ENCODE data around the gene SENP8. TPM values are rescaled to one million over a fixed set of nuclear protein-coding genes. Genes with fewer than 3 reads are reported as not detected.

Gene SENP8
- total and polyA plus RNA-seq, 2 of the 8 experiments (the other 6 are each of a cell fraction or from before 2014, with no cell fraction given): 4.1 to 6.0 TPM

- TF ChIP-seq, protein P1, sequence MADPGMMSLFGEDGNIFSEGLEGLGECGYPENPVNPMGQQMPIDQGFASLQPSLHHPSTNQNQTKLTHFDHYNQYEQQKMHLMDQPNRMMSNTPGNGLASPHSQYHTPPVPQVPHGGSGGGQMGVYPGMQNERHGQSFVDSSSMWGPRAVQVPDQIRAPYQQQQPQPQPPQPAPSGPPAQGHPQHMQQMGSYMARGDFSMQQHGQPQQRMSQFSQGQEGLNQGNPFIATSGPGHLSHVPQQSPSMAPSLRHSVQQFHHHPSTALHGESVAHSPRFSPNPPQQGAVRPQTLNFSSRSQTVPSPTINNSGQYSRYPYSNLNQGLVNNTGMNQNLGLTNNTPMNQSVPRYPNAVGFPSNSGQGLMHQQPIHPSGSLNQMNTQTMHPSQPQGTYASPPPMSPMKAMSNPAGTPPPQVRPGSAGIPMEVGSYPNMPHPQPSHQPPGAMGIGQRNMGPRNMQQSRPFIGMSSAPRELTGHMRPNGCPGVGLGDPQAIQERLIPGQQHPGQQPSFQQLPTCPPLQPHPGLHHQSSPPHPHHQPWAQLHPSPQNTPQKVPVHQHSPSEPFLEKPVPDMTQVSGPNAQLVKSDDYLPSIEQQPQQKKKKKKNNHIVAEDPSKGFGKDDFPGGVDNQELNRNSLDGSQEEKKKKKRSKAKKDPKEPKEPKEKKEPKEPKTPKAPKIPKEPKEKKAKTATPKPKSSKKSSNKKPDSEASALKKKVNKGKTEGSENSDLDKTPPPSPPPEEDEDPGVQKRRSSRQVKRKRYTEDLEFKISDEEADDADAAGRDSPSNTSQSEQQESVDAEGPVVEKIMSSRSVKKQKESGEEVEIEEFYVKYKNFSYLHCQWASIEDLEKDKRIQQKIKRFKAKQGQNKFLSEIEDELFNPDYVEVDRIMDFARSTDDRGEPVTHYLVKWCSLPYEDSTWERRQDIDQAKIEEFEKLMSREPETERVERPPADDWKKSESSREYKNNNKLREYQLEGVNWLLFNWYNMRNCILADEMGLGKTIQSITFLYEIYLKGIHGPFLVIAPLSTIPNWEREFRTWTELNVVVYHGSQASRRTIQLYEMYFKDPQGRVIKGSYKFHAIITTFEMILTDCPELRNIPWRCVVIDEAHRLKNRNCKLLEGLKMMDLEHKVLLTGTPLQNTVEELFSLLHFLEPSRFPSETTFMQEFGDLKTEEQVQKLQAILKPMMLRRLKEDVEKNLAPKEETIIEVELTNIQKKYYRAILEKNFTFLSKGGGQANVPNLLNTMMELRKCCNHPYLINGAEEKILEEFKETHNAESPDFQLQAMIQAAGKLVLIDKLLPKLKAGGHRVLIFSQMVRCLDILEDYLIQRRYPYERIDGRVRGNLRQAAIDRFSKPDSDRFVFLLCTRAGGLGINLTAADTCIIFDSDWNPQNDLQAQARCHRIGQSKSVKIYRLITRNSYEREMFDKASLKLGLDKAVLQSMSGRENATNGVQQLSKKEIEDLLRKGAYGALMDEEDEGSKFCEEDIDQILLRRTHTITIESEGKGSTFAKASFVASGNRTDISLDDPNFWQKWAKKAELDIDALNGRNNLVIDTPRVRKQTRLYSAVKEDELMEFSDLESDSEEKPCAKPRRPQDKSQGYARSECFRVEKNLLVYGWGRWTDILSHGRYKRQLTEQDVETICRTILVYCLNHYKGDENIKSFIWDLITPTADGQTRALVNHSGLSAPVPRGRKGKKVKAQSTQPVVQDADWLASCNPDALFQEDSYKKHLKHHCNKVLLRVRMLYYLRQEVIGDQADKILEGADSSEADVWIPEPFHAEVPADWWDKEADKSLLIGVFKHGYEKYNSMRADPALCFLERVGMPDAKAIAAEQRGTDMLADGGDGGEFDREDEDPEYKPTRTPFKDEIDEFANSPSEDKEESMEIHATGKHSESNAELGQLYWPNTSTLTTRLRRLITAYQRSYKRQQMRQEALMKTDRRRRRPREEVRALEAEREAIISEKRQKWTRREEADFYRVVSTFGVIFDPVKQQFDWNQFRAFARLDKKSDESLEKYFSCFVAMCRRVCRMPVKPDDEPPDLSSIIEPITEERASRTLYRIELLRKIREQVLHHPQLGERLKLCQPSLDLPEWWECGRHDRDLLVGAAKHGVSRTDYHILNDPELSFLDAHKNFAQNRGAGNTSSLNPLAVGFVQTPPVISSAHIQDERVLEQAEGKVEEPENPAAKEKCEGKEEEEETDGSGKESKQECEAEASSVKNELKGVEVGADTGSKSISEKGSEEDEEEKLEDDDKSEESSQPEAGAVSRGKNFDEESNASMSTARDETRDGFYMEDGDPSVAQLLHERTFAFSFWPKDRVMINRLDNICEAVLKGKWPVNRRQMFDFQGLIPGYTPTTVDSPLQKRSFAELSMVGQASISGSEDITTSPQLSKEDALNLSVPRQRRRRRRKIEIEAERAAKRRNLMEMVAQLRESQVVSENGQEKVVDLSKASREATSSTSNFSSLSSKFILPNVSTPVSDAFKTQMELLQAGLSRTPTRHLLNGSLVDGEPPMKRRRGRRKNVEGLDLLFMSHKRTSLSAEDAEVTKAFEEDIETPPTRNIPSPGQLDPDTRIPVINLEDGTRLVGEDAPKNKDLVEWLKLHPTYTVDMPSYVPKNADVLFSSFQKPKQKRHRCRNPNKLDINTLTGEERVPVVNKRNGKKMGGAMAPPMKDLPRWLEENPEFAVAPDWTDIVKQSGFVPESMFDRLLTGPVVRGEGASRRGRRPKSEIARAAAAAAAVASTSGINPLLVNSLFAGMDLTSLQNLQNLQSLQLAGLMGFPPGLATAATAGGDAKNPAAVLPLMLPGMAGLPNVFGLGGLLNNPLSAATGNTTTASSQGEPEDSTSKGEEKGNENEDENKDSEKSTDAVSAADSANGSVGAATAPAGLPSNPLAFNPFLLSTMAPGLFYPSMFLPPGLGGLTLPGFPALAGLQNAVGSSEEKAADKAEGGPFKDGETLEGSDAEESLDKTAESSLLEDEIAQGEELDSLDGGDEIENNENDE (IDR thresholded peaks at IDR 0.05; ENCODE audit: insufficient replicate concordance, low read length): no peak
- TF ChIP-seq RAD21 (IDR thresholded peaks at IDR 0.05 in 1 of 2, conservative IDR thresholded peaks at IDR 0.05 in 1 of 2; ENCODE audit: low read depth in 2 of 2, low read length in 2 of 2): no peak
- TF ChIP-seq RXRA (IDR thresholded peaks at IDR 0.05; ENCODE audit: insufficient read depth, low read depth, low read length): no peak
- TF ChIP-seq SP2 (IDR thresholded peaks at IDR 0.05; ENCODE audit: low read length): no peak
- peak; percentile 99 for TF ChIP-seq EGR1 (IDR thresholded peaks at IDR 0.05; ENCODE audit: borderline replicate concordance, low read depth, low read length)
- peak in 1 of 2 experiments; percentile 52; a peak in 1 of 4 replicates for TF ChIP-seq SIN3A (conservative IDR thresholded peaks at IDR 0.05 in 1 of 2, IDR thresholded peaks at IDR 0.05 in 1 of 2; ENCODE audit: low read depth in 1 of 2, low read length in 2 of 2)
- no peak for TF ChIP-seq ZNF274 (IDR thresholded peaks at IDR 0.05; ENCODE audit: borderline replicate concordance, extremely low read depth, low read length)
- TF ChIP-seq GTF2F1 (IDR thresholded peaks at IDR 0.05; ENCODE audit: borderline replicate concordance, low read depth, low read length): no peak
Observed at GRCh38 chr15:72118017-72118978, at the start of gene SENP8, which contains the start of gene MYO9A (continued).
